ENCODE results near the gene PIGBOS1.
"Not testable (repeated sequence)": the region's sequence is repeated elsewhere in the genome, so short reads cannot be mapped to it uniquely, and the experiment has no call there.

The PIGBOS1 gene

GRCh38 chr15:55284426-55284825 is 34.5 kb downstream of the PIGBOS1 start:
- no peak overlapping the region for H3K27ac Mint-ChIP-seq
- H3K27me3 Mint-ChIP-seq (ENCODE audit: low read depth) = no peaks in the 10 kb centered on the region
- H3K4me3 Mint-ChIP-seq = no peak overlapping the region
- no peak for TF ChIP-seq CTCF (IDR thresholded peaks at IDR 0.05; ENCODE audit: unreplicated experiment in 3 of 3)
- H3K36me3 Mint-ChIP-seq (ENCODE audit: low read depth) = peaks cover 4% of the 10 kb centered on the region
- no peaks in the 10 kb centered on the region for H3K4me1 Mint-ChIP-seq
- H3K9me3 Mint-ChIP-seq = no peaks in the 10 kb centered on the region

DNA sequence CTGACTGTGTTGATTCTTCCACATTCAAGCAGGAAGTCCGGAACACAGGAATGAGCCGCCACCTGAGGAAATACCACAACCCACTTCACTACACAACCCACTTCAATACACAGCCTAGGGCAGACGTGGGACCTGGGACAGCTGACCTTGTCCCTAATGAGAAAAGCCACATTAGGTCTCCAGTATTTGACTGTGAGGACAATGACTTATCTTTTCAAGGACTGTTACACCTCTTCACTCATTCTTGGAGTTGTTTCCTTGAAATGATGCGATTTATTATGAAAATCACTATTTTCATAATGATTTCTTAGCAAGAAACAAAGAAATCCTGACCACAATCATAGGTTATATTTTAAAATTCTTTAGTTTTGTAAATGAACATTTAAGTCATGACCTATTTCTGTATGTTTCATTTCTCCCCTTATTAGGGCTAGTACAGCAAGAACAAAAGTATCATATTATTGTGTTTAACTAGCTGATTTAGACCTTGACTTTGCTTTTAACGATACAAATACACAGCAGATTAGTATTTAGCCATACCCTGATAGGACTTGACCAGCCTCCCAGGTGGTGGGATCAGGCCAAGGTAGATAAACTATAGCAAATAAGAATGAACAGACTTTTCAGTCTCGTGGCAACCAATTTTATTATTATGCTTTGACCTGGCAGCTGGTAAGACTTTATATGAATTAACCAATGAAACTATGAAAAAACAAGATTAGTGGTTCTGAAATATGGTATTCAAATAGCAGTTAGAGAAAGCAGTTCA is 35.4 kb downstream of the PIGBOS1 start:
- Mint-ChIP-seq H3K4me1 (no peaks in the 10 kb centered on the region), H3K4me3 (no peak overlapping the region), H3K27ac (no peak overlapping the region), H3K36me3 (ENCODE audit: low read depth) (peaks cover 4% of the 10 kb centered on the region), H3K27me3 (ENCODE audit: low read depth) (no peaks in the 10 kb centered on the region), H3K9me3 (no peaks in the 10 kb centered on the region)
- no peak for TF ChIP-seq CTCF (IDR thresholded peaks at IDR 0.05; ENCODE audit: unreplicated experiment in 3 of 3)

GRCh38 chr15:55282284-55282833 is 36.6 kb downstream of the PIGBOS1 start:
- Mint-ChIP-seq H3K27me3 (ENCODE audit: low read depth) (no peaks in the 10 kb centered on the region), H3K4me3 (no peak overlapping the region), H3K27ac (no peak overlapping the region), H3K9me3 (no peaks in the 10 kb centered on the region), H3K4me1 (no peaks in the 10 kb centered on the region), H3K36me3 (ENCODE audit: low read depth) (peaks cover 4% of the 10 kb centered on the region)
- no peak for TF ChIP-seq CTCF (IDR thresholded peaks at IDR 0.05; ENCODE audit: unreplicated experiment in 3 of 3)

DNA sequence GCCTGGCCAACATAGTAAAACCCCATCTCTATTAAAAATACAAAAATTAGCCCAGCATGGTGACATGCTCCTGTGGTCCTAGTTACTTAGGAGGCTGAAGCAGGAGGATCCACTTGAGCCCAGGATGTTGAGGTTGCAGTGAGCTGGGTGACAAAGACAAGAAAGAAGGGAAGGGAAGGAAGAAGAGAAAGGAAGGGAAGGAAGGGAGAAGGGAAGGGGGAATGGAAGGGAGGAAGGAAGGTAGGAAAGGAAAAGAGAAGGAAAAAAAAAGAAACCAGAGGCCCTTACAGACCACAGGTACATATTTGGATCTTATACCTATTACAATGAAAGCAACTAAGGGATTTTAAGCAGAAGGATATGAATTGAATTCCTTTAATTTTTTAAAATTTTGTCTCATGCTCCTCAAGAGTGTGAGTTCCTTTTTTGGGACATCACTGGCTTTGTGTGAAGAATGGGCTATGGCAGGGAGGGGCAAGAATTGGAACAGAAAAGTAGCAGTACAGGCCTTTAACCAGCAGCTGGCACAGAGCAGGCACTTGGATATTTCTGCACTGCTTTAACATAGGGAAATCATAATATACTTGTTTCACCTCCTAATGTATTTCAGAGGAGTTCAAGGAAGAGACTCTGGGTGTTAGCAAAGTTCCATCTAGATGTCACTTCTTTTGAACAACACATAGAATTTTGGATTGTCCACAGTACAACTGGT is 37.2 kb downstream of the PIGBOS1 start:
- Mint-ChIP-seq H3K4me1 (no peaks in the 10 kb centered on the region), H3K9me3 (no peaks in the 10 kb centered on the region), H3K4me3 (no peak overlapping the region), H3K27me3 (ENCODE audit: low read depth) (no peaks in the 10 kb centered on the region), H3K36me3 (ENCODE audit: low read depth) (peaks cover 4% of the 10 kb centered on the region), H3K27ac (no peak overlapping the region)
- TF ChIP-seq CTCF (IDR thresholded peaks at IDR 0.05; ENCODE audit: unreplicated experiment in 3 of 3) = no peak

DNA sequence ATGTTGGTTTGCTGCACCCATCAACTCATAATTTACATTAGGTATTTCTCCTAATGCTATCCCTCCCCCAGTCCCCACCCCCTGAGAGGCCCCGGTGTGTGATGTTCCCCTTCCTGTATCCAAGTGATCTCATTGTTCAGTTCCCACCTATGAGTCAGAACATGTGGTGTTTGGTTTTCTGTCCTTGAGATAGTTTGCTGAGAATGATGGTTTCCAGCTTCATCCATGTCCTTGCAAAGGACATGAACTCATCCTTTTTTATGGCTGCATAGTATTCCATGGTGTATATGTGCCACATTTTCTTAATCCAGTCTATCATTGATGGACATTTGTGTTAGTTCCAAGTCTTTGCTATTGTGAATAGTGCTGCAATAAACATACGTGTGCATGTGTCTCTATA is 38.3 kb downstream of the PIGBOS1 start:
- not testable (repeated sequence) for H3K4me1 Mint-ChIP-seq; H3K27ac Mint-ChIP-seq; H3K36me3 Mint-ChIP-seq (ENCODE audit: low read depth); H3K27me3 Mint-ChIP-seq (ENCODE audit: low read depth); H3K9me3 Mint-ChIP-seq; H3K4me3 Mint-ChIP-seq

- no peak overlapping the region for H3K27ac Mint-ChIP-seq
- H3K36me3 Mint-ChIP-seq (ENCODE audit: low read depth) = no peaks in the 10 kb centered on the region
- H3K9me3 Mint-ChIP-seq = no peaks in the 10 kb centered on the region
- no peaks in the 10 kb centered on the region for H3K4me1 Mint-ChIP-seq
- no peaks in the 10 kb centered on the region for H3K27me3 Mint-ChIP-seq (ENCODE audit: low read depth)
- H3K4me3 Mint-ChIP-seq = no peak overlapping the region
- TF ChIP-seq CTCF (IDR thresholded peaks at IDR 0.05; ENCODE audit: unreplicated experiment in 3 of 3) = no peak
These were observed 39.1 kb downstream of the PIGBOS1 start for GRCh38 chr15:55279746-55280351.

Data from nephron (organoid).